ENCODE data around the gene NEXMIF. TPM values are rescaled to one million over a fixed set of nuclear protein-coding genes. Genes with fewer than 3 reads are reported as not detected.

The NEXMIF gene
- total RNA-seq, 1 donor, result 1.6 TPM

- Histone ChIP-seq H3K9me3 (ENCODE audit: low read depth, low read length) (no peaks in the 10 kb centered on the region), H3K4me3 (ENCODE audit: low read length) (no peak overlapping the region), H3K4me1 (ENCODE audit: insufficient read depth, low read length) (no peaks in the 10 kb centered on the region), H3K27me3 (ENCODE audit: insufficient read depth, low read length) (no peaks in the 10 kb centered on the region)
These were observed 240.8 kb downstream of the NEXMIF start for GRCh38 chrX:74684466-74684865.

Other genes with a start within 250 kb of the NEXMIF start
- gene ABCB7, start 230.8 kb upstream of the NEXMIF start, total RNA-seq, result 25.6 TPM